CD14-positive monocyte (primary cell): ENCODE results near the gene WDR74. TPM values are rescaled to one million over a fixed set of nuclear protein-coding genes. Genes with fewer than 3 reads are reported as not detected.

Source experiments
- DNase-seq, 3 donors: peaks; one replicate each; pipeline ENCODE4 v3.0.0-alpha.2; 2011 to 2022
- H2AFZ ChIP-seq: 2 replicates; pipeline ENCODE4 v1.6.0; 2012; ENCODE audit warnings: mild to moderate bottlenecking, low read depth, low read length, inconsistent platforms; ENCODE audit not compliant: insufficient read depth, poor library complexity, severe bottlenecking
- H3K27ac ChIP-seq, 2 donors: 1 replicate in 1 of 2; 2 replicates in 1 of 2; pipeline ENCODE4 v1.5.1; 2012 to 2013; ENCODE audit warnings: low read length in 2 of 2, control low read depth in 1 of 2, inconsistent platforms in 1 of 2, low read depth in 1 of 2, mild to moderate bottlenecking in 1 of 2
- H3K27me3 ChIP-seq, 2 donors: one replicate each; pipeline versions ENCODE4 v1.6.0 to v1.6.1; 2011 to 2013; ENCODE audit warnings: low read length in 2 of 2; ENCODE audit not compliant: control insufficient read depth in 2 of 2, insufficient read depth in 2 of 2
- H3K36me3 ChIP-seq, 2 donors: replicated peaks in 1 of 2; 1 replicate in 1 of 2; 2 replicates in 1 of 2; pipeline versions ENCODE4 v1.5.1 to v1.6.1; 2012 to 2013; ENCODE audit warnings: low read length in 2 of 2, control low read depth in 1 of 2, inconsistent platforms in 1 of 2, mild to moderate bottlenecking in 1 of 2; ENCODE audit not compliant: insufficient read depth in 2 of 2, control insufficient read depth in 1 of 2
- H3K4me1 ChIP-seq, 2 donors: 1 replicate in 1 of 2; 2 replicates in 1 of 2; pipeline versions ENCODE4 v1.5.1 to v1.6.1; 2012 to 2013; ENCODE audit warnings: low read length in 2 of 2, control low read depth in 1 of 2, inconsistent platforms in 1 of 2, mild to moderate bottlenecking in 1 of 2, moderate library complexity in 1 of 2; ENCODE audit not compliant: insufficient read depth in 2 of 2, control insufficient read depth in 1 of 2
- H3K4me2 ChIP-seq: replicated peaks from 2 replicates; pipeline ENCODE3; 2012; ENCODE audit warnings: low read length, moderate library complexity, mild to moderate bottlenecking; ENCODE audit not compliant: poor library complexity, severe bottlenecking; ENCODE audit errors: extremely low read depth
- H3K4me3 ChIP-seq, 3 experiments: fragments of 200-600 bp in 1 of 3; sonication (generic) in 1 of 3; replicated peaks in 1 of 3; 1 replicate in 2 of 3; 2 replicates in 1 of 3; pipeline ENCODE4 v1.5.1; 2011 to 2013; ENCODE audit warnings: low read length in 3 of 3, mild to moderate bottlenecking in 3 of 3, control low read depth in 2 of 3, low read depth in 2 of 3, inconsistent platforms in 1 of 3, moderate library complexity in 1 of 3
- H3K79me2 ChIP-seq: 2 replicates; pipeline ENCODE4 v1.6.0; 2012; ENCODE audit warnings: mild to moderate bottlenecking, control low read depth, inconsistent platforms, low read length, moderate library complexity; ENCODE audit not compliant: insufficient read depth
- H3K9ac ChIP-seq: 2 replicates; pipeline ENCODE4 v1.6.0; 2017; ENCODE audit warnings: low read length, mild to moderate bottlenecking; ENCODE audit not compliant: insufficient read depth, poor library complexity, severe bottlenecking
- H3K9me3 ChIP-seq, 2 donors: replicated peaks in 1 of 2; 1 replicate in 1 of 2; 2 replicates in 1 of 2; pipeline versions ENCODE4 v1.5.1 to v1.6.1; 2012 to 2013; ENCODE audit warnings: low read length in 2 of 2, control low read depth in 1 of 2; ENCODE audit not compliant: control insufficient read depth in 1 of 2, insufficient read depth in 1 of 2
- H4K20me1 ChIP-seq: 2 replicates; pipeline ENCODE4 v1.6.0; 2012; ENCODE audit warnings: mild to moderate bottlenecking, low read length, control low read depth, moderate library complexity; ENCODE audit not compliant: insufficient read depth
- H3K27ac Mint-ChIP-seq, 7 donors: one replicate each; pipeline ENCODE4 v1.8.0; 2020; ENCODE audit warnings: mild to moderate bottlenecking in 7 of 7, mixed read lengths in 7 of 7, moderate library complexity in 6 of 7, inconsistent platforms in 2 of 7
- H3K27me3 Mint-ChIP-seq, 3 donors: one replicate each; pipeline ENCODE4 v1.8.0; 2021 to 2022; ENCODE audit warnings: low read depth in 3 of 3, mild to moderate bottlenecking in 3 of 3, mixed read lengths in 3 of 3, moderate library complexity in 3 of 3, inconsistent platforms in 1 of 3
- H3K36me3 Mint-ChIP-seq, 2 donors: one replicate each; pipeline ENCODE4 v1.8.0; 2020; ENCODE audit warnings: mixed read lengths in 2 of 2, inconsistent platforms in 1 of 2, mild to moderate bottlenecking in 1 of 2
- H3K4me1 Mint-ChIP-seq: one replicate; pipeline ENCODE4 v1.8.0; 2020; ENCODE audit warnings: mild to moderate bottlenecking, mixed read lengths
- H3K4me3 Mint-ChIP-seq, 2 donors: one replicate each; pipeline ENCODE4 v1.8.0; 2020; ENCODE audit warnings: mild to moderate bottlenecking in 2 of 2, mixed read lengths in 2 of 2, moderate library complexity in 1 of 2
- H3K9me3 Mint-ChIP-seq, 7 donors: one replicate each; pipeline ENCODE4 v1.8.0; 2020 to 2022; ENCODE audit warnings: mixed read lengths in 7 of 7, mild to moderate bottlenecking in 6 of 7, moderate library complexity in 6 of 7, inconsistent platforms in 2 of 7
- WGBS: methylation state at CpG from one replicate; pipeline ENCODE4 v1.1.5; 2013; ENCODE audit warnings: missing lambda C conversion rate; ENCODE audit not compliant: insufficient coverage; 5-methylcytosine and 5-hydroxymethylcytosine counted together
- intact Hi-C, 2 donors: fragments of 100-400 bp; cut with micrococcal nuclease; formaldehyde crosslinking; loops; one replicate each; pipeline versions ENCODE4 v1.15.0 to v1.15.1; 2023
- polyA plus RNA-seq, 3 donors: library from polyadenylated mRNA; depleted of rRNA in 1 of 3; unstranded in 2 of 3; stranded (reverse) in 1 of 3; fragments of 300-500 nt in 2 of 3; fragments of >200 nt in 1 of 3; fragmentation: Illumina TruSeq in 2 of 3; gene quantifications; 1 replicate in 2 of 3; 2 replicates in 1 of 3; pipeline ENCODE4 v1.2.3, GENCODE V29; 2012 to 2021
- TF ChIP-seq, protein P1 (sequence below): fragments of 200-600 bp; IDR thresholded peaks from one replicate; pipeline ENCODE4 v1.8.0; 2022; ENCODE audit warnings: antibody characterized with exemption, mild to moderate bottlenecking

Gene WDR74
- polyA plus RNA-seq, 3 donors = 14.2 to 52.5 (median 18.4) TPM

DNA sequence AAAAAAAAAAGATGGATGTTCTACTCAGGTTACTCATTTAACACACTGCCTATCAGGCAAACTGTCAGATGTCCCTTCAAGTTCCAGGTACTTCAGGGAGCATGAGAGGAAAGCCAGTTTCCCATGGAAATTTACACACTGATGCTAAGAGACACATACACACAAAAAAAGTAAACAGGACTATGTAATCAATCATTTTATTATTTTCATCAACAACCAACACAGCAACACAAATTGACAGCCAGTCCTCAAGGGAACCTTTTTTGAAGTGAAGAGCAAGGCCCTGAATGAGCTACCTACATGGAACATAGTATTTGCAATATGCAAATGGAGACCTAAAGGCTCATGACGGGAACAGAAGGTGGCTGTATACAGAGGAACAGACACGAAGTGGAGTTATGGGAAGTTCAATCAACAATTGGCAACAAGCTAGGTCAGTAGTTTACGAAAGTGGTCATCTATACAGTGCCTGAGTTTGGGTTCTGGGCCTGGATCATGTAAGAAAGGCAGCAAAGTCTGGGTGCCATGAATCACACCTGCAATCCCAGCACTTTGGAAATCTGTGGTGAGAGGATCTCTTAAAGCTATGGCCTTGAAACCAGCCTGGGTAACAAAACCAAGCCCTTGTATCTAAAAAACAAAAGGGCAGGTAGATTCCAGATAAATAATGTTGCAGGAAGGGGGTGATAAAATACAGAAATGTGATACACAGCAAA is 12.6 kb upstream of the WDR74 start:
- no peak overlapping the region for H2AFZ ChIP-seq
- WGBS = 38% methylated on average over 3 of the region's 3 CpGs
- peaks cover 42% of the 10 kb centered on the region for H3K79me2 ChIP-seq
- H3K27ac ChIP-seq = peak overlapping the region in 1 of 2 donors; percentile 44
- peak overlapping the region in 1 of 7 donors; percentile 54 for H3K27ac Mint-ChIP-seq
- TF ChIP-seq, protein P1, sequence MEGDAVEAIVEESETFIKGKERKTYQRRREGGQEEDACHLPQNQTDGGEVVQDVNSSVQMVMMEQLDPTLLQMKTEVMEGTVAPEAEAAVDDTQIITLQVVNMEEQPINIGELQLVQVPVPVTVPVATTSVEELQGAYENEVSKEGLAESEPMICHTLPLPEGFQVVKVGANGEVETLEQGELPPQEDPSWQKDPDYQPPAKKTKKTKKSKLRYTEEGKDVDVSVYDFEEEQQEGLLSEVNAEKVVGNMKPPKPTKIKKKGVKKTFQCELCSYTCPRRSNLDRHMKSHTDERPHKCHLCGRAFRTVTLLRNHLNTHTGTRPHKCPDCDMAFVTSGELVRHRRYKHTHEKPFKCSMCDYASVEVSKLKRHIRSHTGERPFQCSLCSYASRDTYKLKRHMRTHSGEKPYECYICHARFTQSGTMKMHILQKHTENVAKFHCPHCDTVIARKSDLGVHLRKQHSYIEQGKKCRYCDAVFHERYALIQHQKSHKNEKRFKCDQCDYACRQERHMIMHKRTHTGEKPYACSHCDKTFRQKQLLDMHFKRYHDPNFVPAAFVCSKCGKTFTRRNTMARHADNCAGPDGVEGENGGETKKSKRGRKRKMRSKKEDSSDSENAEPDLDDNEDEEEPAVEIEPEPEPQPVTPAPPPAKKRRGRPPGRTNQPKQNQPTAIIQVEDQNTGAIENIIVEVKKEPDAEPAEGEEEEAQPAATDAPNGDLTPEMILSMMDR = no peak
- intact Hi-C loops = loop anchor here in 1 of 2 donors (10.0 kb wide), 1 partner anchor 237 kb away; the partner anchor contains the start of genes EML3 and ROM1
- no peak overlapping the region for H3K4me2 ChIP-seq
- H3K4me1 ChIP-seq = peaks cover 29 to 36% of the 10 kb centered on the region in 2 donors
- no peaks in the 10 kb centered on the region for H3K9me3 Mint-ChIP-seq
- H3K27me3 ChIP-seq = no peaks in the 10 kb centered on the region
- H3K27me3 Mint-ChIP-seq = no peaks in the 10 kb centered on the region
- no peak overlapping the region for H3K9ac ChIP-seq
- H3K4me3 Mint-ChIP-seq = no peak overlapping the region
- H3K9me3 ChIP-seq = no peaks in the 10 kb centered on the region
- peaks cover 33% of the 10 kb centered on the region for H4K20me1 ChIP-seq
- peaks cover 29 to 31% of the 10 kb centered on the region in 2 donors for H3K36me3 Mint-ChIP-seq
- DNase-seq = no peak
- peaks cover 38% of the 10 kb centered on the region for H3K4me1 Mint-ChIP-seq
- H3K4me3 ChIP-seq = no peak overlapping the region
- H3K36me3 ChIP-seq = peaks cover 25 to 33% of the 10 kb centered on the region in 2 donors

DNA sequence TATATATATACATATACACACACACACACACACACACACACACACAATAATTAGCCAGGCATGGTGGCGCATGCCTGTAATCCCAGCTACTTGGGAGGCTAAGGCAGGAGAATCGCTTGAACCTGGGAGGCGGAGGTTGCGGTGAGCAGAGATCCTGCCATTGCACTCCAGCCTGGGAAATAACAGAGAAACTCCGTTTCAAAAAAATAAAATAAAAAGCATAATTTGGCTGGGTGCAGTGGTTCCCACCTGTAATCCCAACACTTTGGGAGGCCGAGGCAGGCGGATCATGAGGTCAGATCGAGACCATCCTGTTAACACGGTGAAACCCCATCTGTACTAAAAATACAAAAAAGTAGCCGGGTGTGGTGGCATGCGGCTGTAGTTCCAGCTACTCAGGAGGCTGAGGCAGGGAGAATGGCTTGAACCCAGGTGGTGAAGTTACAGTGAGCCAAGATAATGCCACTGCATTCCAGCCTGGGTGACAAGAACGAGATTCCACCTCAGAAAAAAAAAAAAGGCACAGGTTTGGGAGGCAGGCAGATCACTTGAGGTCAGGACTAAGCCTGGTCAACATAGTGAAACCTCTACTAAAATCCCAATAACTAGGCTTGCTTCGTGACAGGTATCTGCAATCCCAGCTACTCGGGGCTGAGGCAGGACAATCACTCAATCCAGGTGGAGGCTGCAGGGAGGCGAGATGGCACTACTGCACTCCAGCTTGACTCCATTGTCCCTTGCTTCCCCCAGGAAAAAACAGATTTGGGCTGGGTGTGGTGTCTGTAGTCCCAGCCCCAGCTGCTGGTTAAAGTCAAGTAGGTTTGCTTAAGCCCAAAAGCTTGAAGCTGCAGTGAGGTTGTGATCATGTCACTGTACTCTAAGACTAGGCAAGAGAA is 11.8 kb upstream of the WDR74 start:
- peak overlapping the region in 3 of 7 donors; percentile 25 to 54 (median 50) for H3K27ac Mint-ChIP-seq
- Histone ChIP-seq H4K20me1 (peaks cover 33% of the 10 kb centered on the region), H3K27me3 (no peaks in the 10 kb centered on the region), H3K9ac (no peak overlapping the region), H3K36me3 (peaks cover 25 to 33% of the 10 kb centered on the region in 2 donors), H3K9me3 (no peaks in the 10 kb centered on the region), H2AFZ (no peak overlapping the region), H3K4me3 (no peak overlapping the region), H3K79me2 (peaks cover 34% of the 10 kb centered on the region), H3K27ac (peak overlapping the region in 1 of 2 donors; percentile 44), H3K4me1 (peaks cover 21 to 28% of the 10 kb centered on the region in 2 donors), H3K4me2 (no peak overlapping the region)
- H3K36me3 Mint-ChIP-seq = peaks cover 29 to 31% of the 10 kb centered on the region in 2 donors
- 75% methylated on average over 6 of the region's 15 CpGs for WGBS
- intact Hi-C loops = loop anchor here in 1 of 2 donors (10.0 kb wide), 1 partner anchor 236 kb away; the partner anchor contains the start of genes EML3 and ROM1
- no peak for DNase-seq
- H3K9me3 Mint-ChIP-seq = no peaks in the 10 kb centered on the region
- H3K4me1 Mint-ChIP-seq = peaks cover 31% of the 10 kb centered on the region
- H3K4me3 Mint-ChIP-seq = no peak overlapping the region
- H3K27me3 Mint-ChIP-seq = no peaks in the 10 kb centered on the region
- TF ChIP-seq, protein P1 = no peak
